GM12891 (cell line): ENCODE results near the gene GATA5.
"Not testable (repeated sequence)": the region's sequence is repeated elsewhere in the genome, so short reads cannot be mapped to it uniquely, and the experiment has no call there.

ENCODE experiments used
- DNase-seq: peaks from one replicate; pipeline ENCODE4 v3.0.0; 2011; ENCODE audit warnings: low spot score; ENCODE audit not compliant: insufficient read length
- FAIRE-seq: peaks from 2 replicates; lab custom pipeline; 2011; peaks lifted over from hg19 to GRCh38; lab: Jason Lieb, UNC
- PAX5 ChIP-seq: IDR thresholded peaks from 2 replicates; pipeline ENCODE4 v1.6.1; 2011; ENCODE audit warnings: low read length, moderate library complexity, mild to moderate bottlenecking; ENCODE audit not compliant: insufficient read depth, severe bottlenecking
- POLR2A ChIP-seq: IDR thresholded peaks from 2 replicates; pipeline ENCODE4 v1.6.1; 2011; ENCODE audit warnings: low read depth, low read length, control low read depth
- POLR2AphosphoS5 ChIP-seq: IDR thresholded peaks from 2 replicates; pipeline ENCODE4 v1.6.1; 2011; ENCODE audit warnings: low read depth, low read length, control low read depth
- POU2F2 ChIP-seq: IDR thresholded peaks from 2 replicates; pipeline ENCODE4 v1.6.1; 2011; ENCODE audit warnings: low read depth, mild to moderate bottlenecking, control low read depth, low read length, moderate library complexity
- SPI1 ChIP-seq: IDR thresholded peaks from 2 replicates; pipeline ENCODE4 v1.6.1; 2011; ENCODE audit warnings: low read depth, low read length, control low read depth
- TAF1 ChIP-seq: IDR thresholded peaks from 2 replicates; pipeline ENCODE4 v1.6.1; 2011; ENCODE audit warnings: low read depth, low read length, control low read depth

GATA5 gene

GRCh38 chr20:62496568-62497218 is 20.9 kb upstream of the GATA5 start:
- TF ChIP-seq POU2F2 = no peak
- TF ChIP-seq PAX5 = no peak
- no peak for FAIRE-seq
- DNase-seq = peak; percentile 63

- TF ChIP-seq POLR2A (no peak), POLR2AphosphoS5 (no peak), PAX5 (no peak), POU2F2 (no peak), TAF1 (no peak), SPI1 (no peak)
- DNase-seq (no peak), FAIRE-seq (no peak)
Observed at GRCh38 chr20:62495749-62496567, 20.2 kb upstream of the GATA5 start.

- DNase-seq (no peak), FAIRE-seq (no peak)
- no peak for TF ChIP-seq POLR2AphosphoS5
Observed at GRCh38 chr20:62494980-62495748, 19.4 kb upstream of the GATA5 start.

GRCh38 chr20:62494537-62494936 is 18.7 kb upstream of the GATA5 start:
- FAIRE-seq = no peak
- no peak for TF ChIP-seq PAX5
- TF ChIP-seq SPI1 = no peak
- no peak for TF ChIP-seq POLR2A
- TF ChIP-seq TAF1 = no peak
- no peak for TF ChIP-seq POLR2AphosphoS5
- no peak for TF ChIP-seq POU2F2
- no peak for DNase-seq

GRCh38 chr20:62493886-62494285 is 18.1 kb upstream of the GATA5 start:
- DNase-seq = no peak
- TF ChIP-seq PAX5 = no peak
- no peak for TF ChIP-seq POLR2AphosphoS5
- TF ChIP-seq POU2F2 = no peak
- no peak for TF ChIP-seq TAF1
- TF ChIP-seq POLR2A = no peak
- no peak for TF ChIP-seq SPI1
- no peak for FAIRE-seq

- TF ChIP-seq SPI1 = no peak
- no peak for TF ChIP-seq POLR2AphosphoS5
- no peak for TF ChIP-seq PAX5
- TF ChIP-seq TAF1 = no peak
- no peak for TF ChIP-seq POLR2A
- TF ChIP-seq POU2F2 = no peak
- no peak for DNase-seq
- FAIRE-seq = no peak
Observed at GRCh38 chr20:62493253-62493885, 17.6 kb upstream of the GATA5 start.

GRCh38 chr20:62492711-62493110 is 16.9 kb upstream of the GATA5 start:
- TF ChIP-seq POU2F2 (no peak), PAX5 (no peak), TAF1 (no peak), POLR2A (no peak), POLR2AphosphoS5 (no peak), SPI1 (no peak)
- no peak for DNase-seq
- no peak for FAIRE-seq

- DNase-seq, FAIRE-seq: not testable (repeated sequence)
Observed at GRCh38 chr20:62490783-62491182, 15.0 kb upstream of the GATA5 start.

GRCh38 chr20:62489932-62490263 is 14.1 kb upstream of the GATA5 start:
- no peak for FAIRE-seq
- TF ChIP-seq SPI1 (no peak), POLR2AphosphoS5 (no peak), PAX5 (no peak), POU2F2 (no peak), TAF1 (no peak), POLR2A (no peak)
- no peak for DNase-seq
